Adipose tissue (tissue), 3 donors: ENCODE results near the gene SPATA20. TPM values are rescaled to one million over a fixed set of nuclear protein-coding genes. Genes with fewer than 3 reads are reported as not detected.

Experiments used
- H3K27ac ChIP-seq: one replicate; pipeline ENCODE4 v1.5.1; 2013; ENCODE audit warnings: low read depth, low read length
- WGBS, 3 donors: extraction: QIAGEN DNeasy Blood & Tissue Kit; methylation state at CpG; one replicate each; pipeline ENCODE4 v1.1.7; 2013; 5-methylcytosine and 5-hydroxymethylcytosine counted together
- polyA plus RNA-seq, 3 donors: library from polyadenylated mRNA; stranded (reverse); fragments of 200-250 nt; gene quantifications; one replicate each; pipeline ENCODE4 v1.2.3, GENCODE V29; 2013
- donor health status: healthy with polysubstance abuse.
- donor health status: Bipolar disorder and iron deficiency.
- donor health status: healthy.

SPATA20 gene
- polyA plus RNA-seq, 3 donors = 15.8 to 32.7 (median 21.8) TPM

DNA sequence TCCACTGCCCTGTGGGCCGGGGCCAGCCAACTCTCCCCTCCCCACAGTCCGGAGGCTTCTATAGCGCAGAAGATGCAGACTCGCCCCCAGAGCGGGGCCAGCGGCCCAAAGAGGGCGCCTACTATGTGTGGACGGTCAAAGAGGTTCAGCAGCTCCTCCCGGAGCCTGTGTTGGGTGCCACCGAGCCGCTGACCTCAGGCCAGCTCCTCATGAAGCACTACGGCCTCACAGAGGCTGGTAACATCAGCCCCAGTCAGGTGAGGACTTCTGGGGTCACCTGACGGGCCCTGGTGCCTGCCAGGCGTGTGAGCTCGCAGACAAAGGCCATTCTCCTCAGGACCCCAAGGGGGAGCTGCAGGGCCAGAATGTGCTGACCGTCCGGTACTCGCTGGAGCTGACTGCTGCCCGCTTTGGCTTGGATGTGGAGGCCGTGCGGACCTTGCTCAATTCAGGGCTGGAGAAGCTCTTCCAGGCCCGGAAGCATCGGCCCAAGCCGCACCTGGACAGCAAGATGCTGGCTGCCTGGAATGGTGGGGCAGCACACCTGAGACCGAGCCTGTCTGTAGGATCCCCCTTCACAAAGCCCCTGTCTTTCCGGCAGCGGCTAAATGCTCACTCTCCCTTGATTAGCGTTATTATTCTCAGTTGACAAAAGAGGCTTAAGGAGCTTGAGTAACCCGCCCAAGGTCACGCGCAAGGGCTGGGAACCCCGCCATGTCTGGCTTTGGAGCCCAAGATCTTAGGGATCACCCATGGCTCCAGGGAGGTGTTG lies 3.9 kb downstream of the SPATA20 start:
- no peak overlapping the region for H3K27ac ChIP-seq
- 55 to 65% (median 58%) methylated on average over 32 of the region's 32 CpGs for WGBS, 3 donors

DNA sequence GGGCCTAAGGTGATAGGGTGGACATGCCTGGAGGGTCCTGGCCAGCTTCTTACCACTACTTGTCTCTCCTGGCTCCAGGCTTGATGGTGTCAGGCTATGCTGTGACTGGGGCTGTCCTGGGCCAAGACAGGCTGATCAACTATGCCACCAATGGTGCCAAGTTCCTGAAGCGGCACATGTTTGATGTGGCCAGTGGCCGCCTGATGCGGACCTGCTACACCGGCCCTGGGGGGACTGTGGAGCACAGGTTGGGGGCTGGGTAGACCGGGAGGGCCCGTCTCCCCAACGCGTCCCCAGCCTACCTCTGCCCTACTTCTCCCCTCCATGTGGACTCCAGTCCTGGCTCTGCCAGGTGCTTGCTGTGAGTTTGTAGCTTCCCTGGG lies 4.5 kb downstream of the SPATA20 start:
- 94 to 95% (median 94%) methylated on average over 8 of the region's 8 CpGs for WGBS, 3 donors
- H3K27ac ChIP-seq = no peak overlapping the region

DNA sequence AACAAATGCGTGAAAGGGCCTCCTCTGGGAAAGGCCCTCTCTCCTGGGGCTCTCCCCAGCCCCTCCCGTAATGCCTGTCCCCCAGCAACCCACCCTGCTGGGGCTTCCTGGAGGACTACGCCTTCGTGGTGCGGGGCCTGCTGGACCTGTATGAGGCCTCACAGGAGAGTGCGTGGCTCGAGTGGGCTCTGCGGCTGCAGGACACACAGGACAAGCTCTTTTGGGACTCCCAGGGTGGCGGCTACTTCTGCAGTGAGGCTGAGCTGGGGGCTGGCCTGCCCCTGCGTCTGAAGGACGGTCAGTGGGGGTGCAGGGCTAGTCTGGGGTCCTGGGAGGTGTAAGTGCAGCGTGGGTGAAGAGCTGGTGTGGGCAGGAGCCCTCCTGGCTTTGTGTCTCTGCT lies 4.9 kb downstream of the SPATA20 start:
- no peak overlapping the region for H3K27ac ChIP-seq
- 89 to 93% (median 91%) methylated on average over 12 of the region's 12 CpGs for WGBS, 3 donors

DNA sequence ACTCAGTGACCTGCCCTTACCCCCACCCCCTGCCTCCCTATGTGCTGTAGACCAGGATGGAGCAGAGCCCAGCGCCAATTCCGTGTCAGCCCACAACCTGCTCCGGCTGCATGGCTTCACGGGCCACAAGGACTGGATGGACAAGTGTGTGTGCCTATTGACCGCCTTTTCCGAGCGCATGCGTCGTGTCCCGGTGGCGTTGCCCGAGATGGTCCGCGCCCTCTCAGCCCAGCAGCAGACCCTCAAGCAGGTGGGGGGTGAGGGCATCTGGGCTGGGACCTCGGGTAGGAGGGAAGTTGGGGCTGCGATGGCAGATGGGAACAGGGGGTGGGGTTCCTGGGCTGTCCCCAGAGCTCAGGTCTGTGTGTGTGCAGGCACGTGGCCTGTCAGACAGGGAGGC lies 7.2 kb downstream of the SPATA20 start:
- WGBS, 3 donors = 91 to 95% (median 94%) methylated on average over 17 of the region's 17 CpGs
- H3K27ac ChIP-seq = no peak overlapping the region

DNA sequence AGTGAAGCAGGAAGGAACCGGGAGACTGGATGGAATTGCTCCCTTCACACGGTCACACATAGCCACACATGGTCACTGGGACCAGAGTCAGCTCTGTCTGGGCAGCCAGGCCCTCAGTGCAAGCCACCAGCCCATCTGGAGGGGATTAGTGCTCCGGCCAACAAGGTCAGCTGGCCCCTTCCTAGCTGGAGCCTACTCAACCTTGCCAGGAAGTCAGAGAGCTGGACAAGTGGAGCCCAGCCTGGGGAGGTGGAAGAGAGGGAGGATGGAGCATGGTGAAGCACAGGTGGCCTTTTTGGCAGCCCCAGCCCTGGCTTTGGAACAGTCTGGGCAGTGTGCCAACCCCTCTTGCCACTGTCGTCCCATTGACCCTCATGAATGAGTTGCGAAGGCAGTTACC lies 9.8 kb downstream of the SPATA20 start:
- WGBS, 3 donors = 51 to 64% (median 61%) methylated on average over 5 of the region's 5 CpGs
- no peak overlapping the region for H3K27ac ChIP-seq

DNA sequence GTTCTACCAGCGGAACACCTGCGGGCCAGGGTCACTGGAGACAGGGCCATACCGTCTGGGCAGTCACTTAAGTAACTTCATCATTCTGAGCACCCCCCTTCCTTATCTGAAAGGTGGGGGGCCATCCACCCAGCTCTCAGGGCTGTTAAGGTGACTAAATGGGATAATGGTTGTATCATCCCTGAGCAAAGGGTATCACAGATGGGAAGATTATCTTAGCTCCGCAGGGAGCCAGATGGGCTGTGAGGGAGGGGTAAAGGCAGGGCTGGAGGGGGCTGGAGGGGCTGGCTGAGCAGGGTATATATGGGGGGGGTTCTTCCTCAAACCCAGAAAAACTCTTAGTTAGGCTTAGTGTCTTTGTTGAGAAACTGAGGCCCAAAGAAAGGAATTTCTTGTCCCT lies 10.7 kb downstream of the SPATA20 start:
- 86 to 94% (median 89%) methylated on average over 4 of the region's 4 CpGs for WGBS, 3 donors
- no peak overlapping the region for H3K27ac ChIP-seq

DNA sequence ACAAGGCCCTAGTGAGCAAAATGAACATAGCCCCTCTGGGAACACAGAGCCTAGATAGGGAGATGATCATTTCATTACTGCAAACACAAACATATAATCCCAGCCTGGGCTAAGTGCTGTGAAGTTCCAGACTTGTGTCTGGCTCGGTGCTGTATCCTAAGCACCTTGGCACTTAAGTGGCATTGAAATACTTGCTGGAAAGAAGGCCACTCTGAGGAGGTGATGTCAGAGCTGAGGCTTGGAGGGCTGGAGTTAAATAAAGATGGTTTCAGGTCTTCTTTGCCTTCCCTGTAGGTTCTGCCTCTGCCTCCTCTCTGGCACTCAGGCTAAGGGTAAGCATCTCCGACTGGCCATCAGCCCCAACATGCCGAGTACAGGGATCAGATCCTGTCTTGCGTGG lies 11.1 kb downstream of the SPATA20 start:
- 60 to 80% (median 78%) methylated on average over 4 of the region's 4 CpGs for WGBS, 3 donors
- H3K27ac ChIP-seq = no peak overlapping the region

DNA sequence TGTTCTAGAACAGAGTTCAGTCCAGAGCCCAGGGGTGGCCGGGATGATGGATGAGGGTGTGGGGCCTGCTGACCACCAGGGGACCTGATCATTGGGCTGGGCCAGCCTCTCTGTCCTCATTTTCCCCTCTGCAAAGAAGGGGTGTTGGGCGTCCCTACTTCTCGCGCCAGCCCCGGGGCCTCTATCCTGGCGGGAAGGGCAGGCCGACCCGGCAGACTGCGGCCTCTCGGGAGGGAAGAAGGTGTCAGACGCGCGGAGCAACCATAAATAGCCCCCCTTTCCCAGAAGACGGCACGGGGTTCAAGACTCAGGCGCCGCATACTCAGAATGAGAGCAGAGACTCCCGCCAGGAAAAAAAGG lies 11.6 kb downstream of the SPATA20 start:
- H3K27ac ChIP-seq = no peak overlapping the region
- 22 to 27% (median 22%) methylated on average over 17 to 18 of the region's 18 CpGs for WGBS, 3 donors

DNA sequence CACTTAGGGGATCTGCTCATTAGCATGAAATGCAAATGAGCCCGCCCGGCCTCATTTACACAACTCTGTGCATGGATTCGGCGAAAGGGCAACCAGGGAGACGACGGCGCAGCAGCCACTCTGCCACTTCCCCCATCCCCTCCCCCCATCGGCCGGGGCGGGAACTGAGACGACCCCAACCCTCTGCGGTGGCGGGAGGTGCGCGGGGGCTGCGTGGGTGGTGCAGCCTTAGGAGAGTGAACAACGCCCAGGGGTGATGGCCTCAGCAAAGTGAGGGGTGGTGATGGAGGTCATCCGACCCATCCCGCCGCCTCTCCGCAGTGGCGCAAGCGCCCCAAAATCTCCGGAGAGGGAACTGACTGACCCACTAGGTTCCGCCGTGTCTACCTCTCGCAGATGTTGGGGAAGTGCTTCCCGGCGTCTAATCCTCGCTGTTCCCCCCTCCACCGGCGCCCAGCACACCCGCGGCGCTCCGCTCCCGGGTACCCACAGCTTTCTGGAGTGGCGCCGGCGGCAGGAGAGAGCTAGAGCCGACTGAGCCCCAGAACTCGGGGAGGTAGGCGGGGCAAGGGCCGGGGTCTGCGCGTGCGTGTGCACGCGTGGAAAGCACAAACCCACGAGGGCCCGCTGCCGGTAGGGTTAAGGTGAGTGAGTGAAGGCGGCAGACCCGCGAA lies 12.1 kb downstream of the SPATA20 start:
- WGBS, 3 donors = 2 to 3% (median 2%) methylated on average over 53 to 55 of the region's 55 CpGs
- no peak overlapping the region for H3K27ac ChIP-seq

DNA sequence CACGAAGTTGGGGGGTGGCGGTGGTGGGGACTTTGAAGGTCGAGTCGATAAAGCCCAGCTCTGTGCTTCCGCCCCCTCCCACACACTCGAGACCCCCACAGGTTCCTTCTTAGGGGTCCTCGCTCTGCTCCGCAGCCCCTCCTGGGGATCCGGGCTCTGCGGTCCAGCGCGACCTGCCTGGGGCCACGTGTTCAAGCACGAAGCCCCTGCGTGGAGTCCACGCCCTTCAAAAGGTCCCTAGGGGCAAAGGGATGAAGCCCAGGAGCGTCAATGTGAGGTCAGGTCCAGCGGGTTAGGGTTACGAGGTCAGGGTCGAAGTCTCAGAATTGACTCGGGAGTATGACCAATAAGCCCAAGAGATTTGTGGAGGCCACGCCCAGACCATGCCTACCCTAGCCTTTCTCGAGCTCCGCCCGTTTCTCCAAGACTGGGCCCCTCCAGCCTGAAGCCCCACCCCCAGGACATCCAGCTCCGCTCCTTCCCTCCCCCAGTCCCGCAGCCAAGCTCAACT lies 12.8 kb downstream of the SPATA20 start:
- no peak overlapping the region for H3K27ac ChIP-seq
- WGBS, 3 donors = 2 to 5% (median 2%) methylated on average over 27 of the region's 27 CpGs

DNA sequence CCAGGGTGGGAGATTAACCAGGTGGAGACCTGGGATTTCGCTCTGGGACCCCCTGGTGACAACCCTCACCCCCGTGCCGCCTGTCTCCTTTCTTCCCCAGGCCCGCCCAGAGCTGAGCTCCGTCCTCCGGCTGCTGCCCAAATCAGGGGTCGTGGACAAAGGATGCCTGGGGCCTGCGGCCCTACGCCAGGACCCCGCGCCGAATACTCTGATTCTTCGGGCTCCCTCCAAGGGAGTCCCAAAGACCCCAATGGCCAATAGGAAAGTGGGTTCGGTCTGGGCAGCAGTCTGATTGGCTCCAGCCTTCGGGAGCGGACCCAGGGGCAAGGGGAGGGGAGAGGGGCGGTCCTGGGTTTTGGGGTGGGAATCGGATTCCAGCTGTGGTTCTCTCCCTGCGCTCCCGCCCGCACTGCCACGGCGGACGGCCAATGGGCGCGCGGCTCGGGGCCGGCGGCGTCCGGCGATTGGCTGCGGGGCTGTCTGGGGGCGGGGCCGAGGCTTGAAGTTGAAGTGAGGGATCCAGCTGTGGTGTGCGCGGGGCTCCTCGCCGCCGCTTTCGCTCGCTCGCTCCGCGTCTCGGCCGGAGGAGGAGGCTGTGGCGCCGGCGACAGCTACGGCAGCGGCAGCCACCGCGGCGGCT lies 13.3 kb downstream of the SPATA20 start, which contains the start of gene CACNA1G:
Gene CACNA1G (plus strand): TSS at position 531 of the 640 bp plus-strand sequence. CDS start 745 bp downstream, outside the sequence.
- no peak within 1 kb of the TSS for H3K27ac ChIP-seq
- WGBS, 3 donors = 0 to 1% (median 1%) methylated on average over 38 to 53 of the region's 56 CpGs

DNA sequence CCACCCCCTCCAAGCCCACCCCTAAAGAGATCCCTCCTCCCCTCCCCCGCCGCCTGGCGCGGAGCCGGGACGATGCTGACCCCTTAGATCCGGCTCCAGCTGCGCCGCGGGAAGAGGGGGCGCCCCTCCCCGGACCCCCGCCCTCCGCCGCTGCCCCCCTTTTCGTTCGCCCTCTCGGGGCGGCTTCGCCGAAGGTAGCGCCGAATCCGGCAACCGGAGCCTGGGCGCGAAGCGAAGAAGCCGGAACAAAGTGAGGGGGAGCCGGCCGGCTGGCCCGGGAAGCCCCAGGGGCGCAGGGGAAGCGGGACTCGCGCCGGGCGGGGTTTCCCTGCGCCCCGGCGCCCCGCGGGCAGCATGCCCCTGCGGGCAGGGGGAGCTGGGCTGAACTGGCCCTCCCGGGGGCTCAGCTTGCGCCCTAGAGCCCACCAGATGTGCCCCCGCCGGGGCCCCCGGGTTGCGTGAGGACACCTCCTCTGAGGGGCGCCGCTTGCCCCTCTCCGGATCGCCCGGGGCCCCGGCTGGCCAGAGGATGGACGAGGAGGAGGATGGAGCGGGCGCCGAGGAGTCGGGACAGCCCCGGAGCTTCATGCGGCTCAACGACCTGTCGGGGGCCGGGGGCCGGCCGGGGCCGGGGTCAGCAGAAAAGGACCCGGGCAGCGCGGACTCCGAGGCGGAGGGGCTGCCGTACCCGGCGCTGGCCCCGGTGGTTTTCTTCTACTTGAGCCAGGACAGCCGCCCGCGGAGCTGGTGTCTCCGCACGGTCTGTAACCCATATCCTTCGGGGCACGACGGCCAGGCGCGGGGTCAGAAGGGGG lies 14.2 kb downstream of the SPATA20 start:
- 1 to 2% (median 1%) methylated on average over 57 to 88 of the region's 88 CpGs for WGBS, 3 donors
- H3K27ac ChIP-seq = no peak overlapping the region

DNA sequence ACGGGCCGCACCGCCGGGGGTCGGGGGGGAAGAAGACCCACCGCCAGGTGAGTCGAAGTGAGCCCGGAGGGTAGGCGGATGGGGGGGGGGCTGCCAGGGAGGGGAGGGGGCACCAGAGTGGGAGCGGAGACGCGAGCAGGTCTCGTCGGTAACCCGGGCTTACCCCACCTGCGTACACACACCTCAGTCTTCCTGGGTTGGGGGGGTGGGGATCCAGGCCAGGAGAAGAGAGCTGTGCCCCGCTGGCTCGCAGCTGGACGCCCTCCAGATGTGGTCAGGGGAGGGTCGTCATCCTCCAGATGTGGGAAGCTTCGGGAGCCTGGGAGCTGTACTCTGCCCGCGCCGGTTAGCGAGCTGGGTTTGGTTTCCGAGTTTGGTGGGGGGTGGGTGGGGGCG lies 14.8 kb downstream of the SPATA20 start:
- 1 to 5% (median 1%) methylated on average over 14 to 27 of the region's 27 CpGs for WGBS, 3 donors
- H3K27ac ChIP-seq = no peak overlapping the region

DNA sequence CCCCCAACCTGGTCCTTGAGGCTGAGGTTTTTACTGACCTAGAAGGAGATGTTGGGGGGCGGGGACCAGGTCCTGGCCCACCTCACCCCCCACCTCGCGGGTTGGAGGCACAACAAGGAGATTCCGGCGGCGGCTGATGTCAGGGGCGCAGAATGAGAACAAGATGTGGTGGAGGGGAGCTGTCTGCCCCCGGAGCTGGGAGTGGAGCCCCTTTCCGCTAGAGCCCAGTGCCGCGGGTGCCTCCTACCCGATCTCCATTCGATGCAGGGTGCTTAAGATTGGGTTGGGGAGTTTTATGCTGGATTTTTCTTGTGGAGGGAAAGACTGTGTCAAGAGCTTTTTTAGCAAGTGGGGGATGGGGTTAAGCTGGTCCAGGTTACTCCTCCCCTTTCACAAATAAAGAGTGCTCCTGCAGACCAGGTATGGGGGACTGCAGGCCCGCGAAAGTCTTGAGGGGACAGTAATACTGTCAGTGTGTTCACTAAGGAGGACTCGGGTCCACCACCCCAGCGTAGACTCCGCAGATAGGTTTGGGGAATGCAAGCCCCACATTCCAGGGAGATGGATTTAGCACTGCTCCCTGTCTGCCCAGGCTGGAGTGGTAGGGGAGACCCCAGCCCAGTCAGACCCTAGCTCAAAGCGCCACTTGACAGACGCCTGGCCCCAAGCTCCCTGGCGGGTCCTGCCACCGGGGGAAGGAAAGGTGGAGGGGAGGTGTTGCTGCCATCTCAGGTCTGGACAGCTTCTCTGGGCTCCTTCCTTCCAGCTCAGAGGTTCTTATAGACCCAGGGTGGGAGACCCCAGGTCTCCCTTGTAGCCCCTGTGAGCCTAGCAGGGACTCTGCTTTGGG lies 15.5 kb downstream of the SPATA20 start:
- no peak overlapping the region for H3K27ac ChIP-seq
- WGBS, 3 donors = 17 to 30% (median 21%) methylated on average over 19 to 22 of the region's 22 CpGs

DNA sequence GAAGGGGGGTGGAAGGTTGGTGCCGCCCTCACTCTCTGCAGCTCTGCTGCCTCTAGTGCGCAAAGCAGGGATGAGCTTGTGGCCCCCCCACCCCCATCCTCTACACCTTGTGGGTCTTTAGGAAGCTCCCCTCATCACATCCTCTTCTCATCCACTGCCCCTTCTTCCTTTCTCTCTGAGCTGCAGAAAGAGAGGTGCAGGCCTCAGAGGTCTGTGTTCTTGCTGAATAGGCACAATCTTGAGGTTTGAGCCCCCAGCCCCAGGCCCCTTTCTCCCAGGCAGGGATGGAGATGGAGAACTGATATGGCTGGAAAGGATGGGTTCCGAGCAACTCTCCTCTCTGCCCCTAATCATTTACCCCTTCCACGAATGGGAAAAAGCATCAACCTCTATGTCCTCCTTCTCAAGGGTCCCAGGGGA lies 16.1 kb downstream of the SPATA20 start:
- WGBS, 3 donors = 57 to 74% (median 70%) methylated on average over 4 of the region's 4 CpGs
- no peak overlapping the region for H3K27ac ChIP-seq

DNA sequence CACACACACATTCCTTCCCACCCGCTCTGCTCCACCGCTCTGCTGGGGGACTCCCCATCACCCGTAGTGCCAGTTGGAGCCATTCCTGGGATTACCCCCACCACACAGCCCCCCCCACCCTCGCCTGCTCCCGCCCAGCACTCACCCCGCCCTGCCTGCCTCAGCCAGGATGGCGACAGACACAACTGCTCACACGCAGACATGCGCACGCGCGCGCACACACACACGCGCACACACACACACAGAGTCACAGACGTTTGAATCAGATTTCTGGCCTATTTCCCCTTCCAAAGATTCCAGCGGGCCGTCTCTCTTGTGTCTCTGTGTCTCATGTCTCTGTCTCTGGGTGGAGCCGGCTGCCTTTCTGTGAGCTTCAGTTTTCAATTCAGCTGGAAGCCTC lies 17.9 kb downstream of the SPATA20 start:
- H3K27ac ChIP-seq = no peak overlapping the region
- 14 to 46% (median 18%) methylated on average over 19 of the region's 19 CpGs for WGBS, 3 donors

DNA sequence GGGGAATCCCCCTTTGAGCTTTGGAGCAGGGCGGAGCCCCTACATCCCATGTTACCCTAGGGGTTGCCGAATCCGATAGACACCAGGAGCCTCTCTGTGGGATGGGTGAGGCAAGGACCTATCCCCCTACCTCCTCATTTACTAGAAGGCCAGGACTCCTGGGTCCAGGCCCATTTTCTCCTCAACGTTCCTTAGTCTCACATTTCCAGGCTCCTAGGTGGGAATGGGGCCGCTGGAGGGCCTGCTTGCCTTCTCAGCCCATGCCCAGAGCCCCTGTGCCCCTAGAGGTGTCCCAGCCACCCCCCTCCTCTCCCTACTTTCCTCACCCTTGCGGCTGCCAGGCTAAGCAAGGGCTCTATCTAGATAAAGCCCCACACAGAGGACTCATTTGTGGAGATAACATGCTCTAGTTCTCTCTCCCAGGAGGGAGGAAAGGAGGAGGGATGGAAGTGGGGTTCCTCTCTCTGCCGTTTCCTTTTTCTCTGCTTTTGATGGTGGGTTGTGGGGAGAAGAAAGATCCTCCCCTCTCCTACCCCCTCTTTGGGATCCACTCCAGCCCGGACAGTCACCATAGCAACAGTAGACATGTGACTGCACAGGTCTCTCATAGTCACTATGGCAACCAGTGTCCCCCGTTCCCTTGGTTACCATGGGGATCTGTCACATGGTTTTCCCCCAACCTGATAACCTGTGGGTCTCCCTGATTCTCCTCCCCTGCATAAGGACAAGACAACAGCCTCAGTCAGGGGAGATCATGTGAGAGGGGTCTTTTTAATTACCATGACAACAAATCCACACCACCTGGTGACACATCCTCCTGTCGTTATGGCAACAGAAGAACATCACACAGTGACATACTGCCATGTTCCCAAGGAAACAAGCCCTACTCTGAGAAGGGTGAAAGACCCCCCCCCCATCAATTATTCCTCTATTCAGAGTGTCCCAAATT lies 18.7 kb downstream of the SPATA20 start:
- 33 to 49% (median 42%) methylated on average over 10 of the region's 10 CpGs for WGBS, 3 donors

More for the DNA sequence above, 18.7 kb downstream of the SPATA20 start:
- H3K27ac ChIP-seq = no peak overlapping the region
